ENCODE measurements around the gene CLCN1. TPM values are rescaled to one million over a fixed set of nuclear protein-coding genes. Genes with fewer than 3 reads are reported as not detected.

Gene CLCN1
- total and polyA plus RNA-seq, 2 donors (not counting 3 experiments of a cell fraction or from before 2014, with no cell fraction given) = not detected

- Histone ChIP-seq H2AFZ (ENCODE audit: low read depth, low read length) (no peak overlapping the region), H3K4me3 (replicated peaks in 1 of 3; ENCODE audit: insufficient read depth in 1 of 3, low read depth in 1 of 3, low read length in 3 of 3) (no peak overlapping the region), H3K4me1 (ENCODE audit: control insufficient read depth, extremely low read depth, insufficient read depth, low read length) (peaks cover 27% of the 10 kb centered on the region), H3K36me3 (ENCODE audit: control insufficient read depth in 2 of 2, extremely low read depth in 1 of 2, insufficient read depth in 2 of 2, low read length in 2 of 2) (peaks cover 31 to 64% of the 10 kb centered on the region in 2 experiments), H3K9me3 (replicated peaks; ENCODE audit: control insufficient read depth, insufficient read depth, low read length) (no peaks in the 10 kb centered on the region), H3K9me1 (replicated peaks; ENCODE audit: control insufficient read depth, extremely low read depth, insufficient read depth, low read length) (no peaks in the 10 kb centered on the region), H3K9ac (replicated peaks; ENCODE audit: extremely low read depth, insufficient read depth, low read length) (no peak overlapping the region), H4K20me1 (replicated peaks; ENCODE audit: control insufficient read depth, extremely low read depth, insufficient read depth, low read length) (peaks cover 3% of the 10 kb centered on the region), H3K27me3 (ENCODE audit: control insufficient read depth in 2 of 2, insufficient read depth in 2 of 2, low read length in 2 of 2) (no peaks in the 10 kb centered on the region), H3K79me2 (ENCODE audit: control insufficient read depth, insufficient read depth, low read length) (peaks cover 17% of the 10 kb centered on the region), H3K27ac (ENCODE audit: insufficient read depth, low read depth, low read length) (no peak overlapping the region), H3K4me2 (ENCODE audit: insufficient read depth, low read length) (no peak overlapping the region)
- ChIA-PET CTCF (interaction anchor here (0.6 to 4.7 kb wide), 23 partner anchors 9 to 117 kb away, joined by 3 to 40 read pairs (median 3); partner anchors contain the start of genes CASP2 and GSTK1), POLR2A (no interaction called here)
- no TSS peak for BruUV-seq (replicated peaks)
- dilution Hi-C loops (cut with MboI; ENCODE audit: extremely low pct_ligation_motif_present, low sequenced_read_pairs) (no loop called here), intact Hi-C loops (cut with micrococcal nuclease) (loop anchor here (5.0 kb wide), 1 partner anchor 292 kb away; no protein-coding TSS in a partner anchor)
- FAIRE-seq = no peak
- TF ChIP-seq MYC (IDR thresholded peaks at IDR 0.05; ENCODE audit: low read depth, low read length) = no peak
- no peak for TF ChIP-seq FOS (IDR thresholded peaks at IDR 0.05; ENCODE audit: borderline replicate concordance, insufficient read depth, low read length)
- no peak for TF ChIP-seq JUN (IDR thresholded peaks at IDR 0.05; ENCODE audit: borderline replicate concordance, insufficient read depth, insufficient read length, low read depth)
- DNase-seq (ENCODE audit: low read depth, low spot score) = no peak
These were observed 16.6 kb upstream of the CLCN1 start for GRCh38 chr7:143299346-143299745.

GRCh38 chr7:143299840-143300239, 16.1 kb upstream of the CLCN1 start:
- peaks cover 31 to 65% of the 10 kb centered on the region in 2 experiments for H3K36me3 ChIP-seq (ENCODE audit: control insufficient read depth in 2 of 2, extremely low read depth in 1 of 2, insufficient read depth in 2 of 2, low read length in 2 of 2)
- BruUV-seq (replicated peaks) = no TSS peak
- H3K9ac ChIP-seq (replicated peaks; ENCODE audit: extremely low read depth, insufficient read depth, low read length) = no peak overlapping the region
- FAIRE-seq (peak; percentile 58), DNase-seq (ENCODE audit: low read depth, low spot score) (peak; percentile 29)
- ChIA-PET CTCF (interaction anchor here (0.6 to 4.7 kb wide), 20 partner anchors 9 to 116 kb away, joined by 3 to 40 read pairs (median 4); partner anchors contain the start of genes CASP2 and GSTK1), POLR2A (no interaction called here)
- no peak overlapping the region for H2AFZ ChIP-seq (ENCODE audit: low read depth, low read length)
- intact Hi-C loops (cut with micrococcal nuclease) = loop anchor here (1.0 to 5.0 kb wide), 2 partner anchors 60 to 293 kb away; no protein-coding TSS in a partner anchor
- dilution Hi-C loops (cut with MboI; ENCODE audit: extremely low pct_ligation_motif_present, low sequenced_read_pairs) = no loop called here
- H3K27me3 ChIP-seq (ENCODE audit: control insufficient read depth in 2 of 2, insufficient read depth in 2 of 2, low read length in 2 of 2) = no peaks in the 10 kb centered on the region
- H3K4me2 ChIP-seq (ENCODE audit: insufficient read depth, low read length) = no peak overlapping the region
- H3K9me1 ChIP-seq (replicated peaks; ENCODE audit: control insufficient read depth, extremely low read depth, insufficient read depth, low read length) = no peaks in the 10 kb centered on the region
- H3K4me3 ChIP-seq (replicated peaks in 1 of 3; ENCODE audit: insufficient read depth in 1 of 3, low read depth in 1 of 3, low read length in 3 of 3) = no peak overlapping the region
- no peaks in the 10 kb centered on the region for H3K9me3 ChIP-seq (replicated peaks; ENCODE audit: control insufficient read depth, insufficient read depth, low read length)
- H3K79me2 ChIP-seq (ENCODE audit: control insufficient read depth, insufficient read depth, low read length) = peaks cover 17% of the 10 kb centered on the region
- no peak overlapping the region for H3K27ac ChIP-seq (ENCODE audit: insufficient read depth, low read depth, low read length)
- H3K4me1 ChIP-seq (ENCODE audit: control insufficient read depth, extremely low read depth, insufficient read depth, low read length) = peaks cover 23% of the 10 kb centered on the region
- H4K20me1 ChIP-seq (replicated peaks; ENCODE audit: control insufficient read depth, extremely low read depth, insufficient read depth, low read length) = peaks cover 3% of the 10 kb centered on the region
- TF ChIP-seq CTCF (IDR thresholded peaks at IDR 0.05; ENCODE audit: extremely low read depth in 1 of 2, insufficient read depth in 1 of 2, low read depth in 1 of 2, low read length in 2 of 2) = peak; percentile 54 to 69
- TF ChIP-seq EZH2 (IDR thresholded peaks at IDR 0.05; ENCODE audit: borderline replicate concordance, low read depth, low read length, severe bottlenecking) = no peak
- TF ChIP-seq JUN (IDR thresholded peaks at IDR 0.05; ENCODE audit: borderline replicate concordance, insufficient read depth, insufficient read length, low read depth) = no peak
- no peak for TF ChIP-seq FOS (IDR thresholded peaks at IDR 0.05; ENCODE audit: borderline replicate concordance, insufficient read depth, low read length)
- no peak for TF ChIP-seq POLR2AphosphoS5 (IDR thresholded peaks at IDR 0.05; ENCODE audit: insufficient read depth, low read depth, low read length)
- TF ChIP-seq POLR2A (IDR thresholded peaks at IDR 0.05; ENCODE audit: low read depth, low read length) = no peak
- no peak for TF ChIP-seq MAX (IDR thresholded peaks at IDR 0.05; ENCODE audit: insufficient read depth, insufficient read length)
- no peak for TF ChIP-seq MYC (IDR thresholded peaks at IDR 0.05; ENCODE audit: low read depth, low read length)
